Mucosa of stomach (tissue), 1 donor: ENCODE measurements around the gene DIS3L2.

Experiments used
- H3K27me3 ChIP-seq: one replicate; pipeline ENCODE4 v1.7.0; 2013; ENCODE audit warnings: mild to moderate bottlenecking, low read length; ENCODE audit not compliant: control insufficient read depth, insufficient read depth
- H3K36me3 ChIP-seq: one replicate; pipeline ENCODE4 v1.7.0; 2013; ENCODE audit warnings: low read length; ENCODE audit not compliant: control insufficient read depth, insufficient read depth
- H3K4me1 ChIP-seq: one replicate; pipeline ENCODE4 v1.7.0; 2013; ENCODE audit warnings: mild to moderate bottlenecking, low read length; ENCODE audit not compliant: control insufficient read depth, insufficient read depth
- H3K4me3 ChIP-seq: one replicate; pipeline ENCODE4 v1.7.0; 2013; ENCODE audit warnings: low read length
- H3K9ac ChIP-seq: one replicate; pipeline ENCODE4 v1.7.0; 2013; ENCODE audit warnings: mild to moderate bottlenecking, low read length, moderate library complexity
- H3K9me3 ChIP-seq: one replicate; pipeline ENCODE4 v1.7.0; 2013; ENCODE audit warnings: mild to moderate bottlenecking, low read length, moderate library complexity; ENCODE audit not compliant: control insufficient read depth
- donor health status: Pancreatic carcinoma.

Gene DIS3L2

DNA sequence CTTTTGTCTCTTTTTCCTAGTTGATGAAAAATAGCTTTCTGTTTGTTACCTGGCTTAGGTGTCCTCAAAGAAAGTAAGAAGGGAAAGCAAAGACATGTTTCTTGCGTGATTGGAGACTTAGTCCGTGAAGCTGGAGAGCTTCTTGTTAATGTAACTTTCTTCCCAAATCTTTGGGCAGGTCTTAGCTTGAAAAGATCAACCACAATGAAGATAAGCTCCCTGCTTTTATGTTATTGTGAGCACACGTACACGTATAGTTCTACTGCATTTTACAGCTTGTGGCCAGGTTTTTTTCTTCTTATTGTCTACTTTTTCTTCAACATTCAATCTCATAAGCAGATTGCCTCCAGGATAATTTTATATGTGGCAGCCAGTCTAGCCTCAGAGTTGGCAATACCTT is 99.8 kb downstream of the DIS3L2 start:
- Histone ChIP-seq H3K4me3 (no peak overlapping the region), H3K4me1 (no peaks in the 10 kb centered on the region), H3K9ac (no peak overlapping the region), H3K27me3 (no peaks in the 10 kb centered on the region), H3K9me3 (no peaks in the 10 kb centered on the region), H3K36me3 (no peaks in the 10 kb centered on the region)

- no peaks in the 10 kb centered on the region for H3K9me3 ChIP-seq
- H3K36me3 ChIP-seq = no peaks in the 10 kb centered on the region
- no peak overlapping the region for H3K9ac ChIP-seq
- no peak overlapping the region for H3K4me3 ChIP-seq
- no peaks in the 10 kb centered on the region for H3K27me3 ChIP-seq
- H3K4me1 ChIP-seq = peaks cover 11% of the 10 kb centered on the region
These were observed 111.5 kb downstream of the DIS3L2 start for GRCh38 chr2:232073026-232073425.

- peaks cover 11% of the 10 kb centered on the region for H3K4me1 ChIP-seq
- H3K27me3 ChIP-seq = no peaks in the 10 kb centered on the region
- H3K9me3 ChIP-seq = no peaks in the 10 kb centered on the region
- no peak overlapping the region for H3K4me3 ChIP-seq
- no peak overlapping the region for H3K9ac ChIP-seq
- H3K36me3 ChIP-seq = no peaks in the 10 kb centered on the region
These were observed 112.2 kb downstream of the DIS3L2 start for GRCh38 chr2:232073699-232074098.

GRCh38 chr2:232075080-232075479 is 113.6 kb downstream of the DIS3L2 start:
- H3K27me3 ChIP-seq = no peaks in the 10 kb centered on the region
- H3K9me3 ChIP-seq = no peaks in the 10 kb centered on the region
- no peaks in the 10 kb centered on the region for H3K36me3 ChIP-seq
- peaks cover 11% of the 10 kb centered on the region for H3K4me1 ChIP-seq
- H3K4me3 ChIP-seq = no peak overlapping the region
- no peak overlapping the region for H3K9ac ChIP-seq

DNA sequence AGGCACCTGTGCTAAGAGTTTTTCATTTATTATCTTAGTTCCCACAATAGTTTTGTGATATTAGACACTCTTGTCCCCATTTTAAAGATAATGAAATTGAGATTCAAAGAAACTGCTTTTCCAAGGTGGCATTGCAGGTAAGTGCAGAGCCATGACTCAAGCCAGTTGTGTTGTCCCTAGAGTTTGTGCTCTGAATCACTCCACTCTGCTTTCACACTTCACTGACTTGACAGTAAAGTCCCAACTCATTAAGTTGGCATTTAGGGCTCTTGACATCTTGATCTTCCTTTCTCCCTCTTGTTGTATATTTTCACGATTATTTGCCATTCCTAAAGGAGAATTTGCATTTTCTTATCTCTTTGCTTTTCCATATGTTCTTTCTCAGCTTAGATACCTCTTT is 114.3 kb downstream of the DIS3L2 start:
- Histone ChIP-seq H3K9ac (no peak overlapping the region), H3K4me3 (no peak overlapping the region), H3K9me3 (no peaks in the 10 kb centered on the region), H3K27me3 (no peaks in the 10 kb centered on the region), H3K36me3 (no peaks in the 10 kb centered on the region), H3K4me1 (peaks cover 11% of the 10 kb centered on the region)

- H3K36me3 ChIP-seq = no peaks in the 10 kb centered on the region
- no peak overlapping the region for H3K4me3 ChIP-seq
- H3K9ac ChIP-seq = no peak overlapping the region
- no peaks in the 10 kb centered on the region for H3K27me3 ChIP-seq
- peaks cover 11% of the 10 kb centered on the region for H3K4me1 ChIP-seq
- H3K9me3 ChIP-seq = no peaks in the 10 kb centered on the region
These were observed 114.8 kb downstream of the DIS3L2 start for GRCh38 chr2:232076272-232076671.

DNA sequence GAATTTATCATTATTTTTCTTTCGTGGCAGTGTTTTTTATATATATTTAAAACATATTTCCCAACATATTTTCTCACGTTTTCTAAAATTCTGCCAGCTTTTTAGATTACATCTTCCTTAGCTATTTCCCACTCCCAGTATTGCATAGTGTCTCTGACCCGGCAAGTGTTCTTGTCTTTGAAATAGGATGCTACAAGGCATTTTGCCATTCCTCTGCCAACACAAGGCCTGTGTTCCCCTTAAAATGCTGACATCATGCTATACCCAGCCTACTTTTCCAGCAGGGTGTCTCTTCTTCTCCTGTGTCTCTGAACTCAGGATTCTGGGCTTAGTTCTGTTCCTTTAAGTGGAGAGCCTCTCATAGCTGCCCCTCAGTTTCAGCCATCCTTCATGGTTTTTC is 115.2 kb downstream of the DIS3L2 start:
- H3K36me3 ChIP-seq = no peaks in the 10 kb centered on the region
- H3K9ac ChIP-seq = no peak overlapping the region
- H3K4me3 ChIP-seq = no peak overlapping the region
- H3K27me3 ChIP-seq = no peaks in the 10 kb centered on the region
- H3K9me3 ChIP-seq = no peaks in the 10 kb centered on the region
- peaks cover 11% of the 10 kb centered on the region for H3K4me1 ChIP-seq

DNA sequence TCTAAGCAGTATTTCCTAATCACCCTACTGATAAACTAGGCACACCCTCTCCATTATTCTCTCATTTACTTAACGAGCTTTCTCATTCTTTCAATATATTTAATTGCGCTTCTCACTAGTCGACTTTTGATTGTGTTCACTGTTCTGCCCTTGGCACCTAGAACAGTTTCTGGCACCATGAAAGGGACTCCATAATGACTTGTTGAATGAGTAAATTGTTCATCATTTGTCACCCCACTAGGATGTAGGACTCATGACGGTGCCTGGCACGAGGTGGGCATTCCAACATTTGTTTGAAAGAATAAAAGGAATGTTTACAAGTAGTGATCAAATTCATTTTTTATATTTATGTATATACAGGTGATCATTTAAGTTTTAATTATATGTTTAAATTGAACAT is 123.7 kb downstream of the DIS3L2 start:
- no peak overlapping the region for H3K4me3 ChIP-seq
- H3K27me3 ChIP-seq = no peaks in the 10 kb centered on the region
- H3K4me1 ChIP-seq = no peaks in the 10 kb centered on the region
- no peaks in the 10 kb centered on the region for H3K36me3 ChIP-seq
- peaks cover 4% of the 10 kb centered on the region for H3K9me3 ChIP-seq
- H3K9ac ChIP-seq = no peak overlapping the region

- Histone ChIP-seq H3K9me3 (peaks cover 4% of the 10 kb centered on the region), H3K4me3 (no peak overlapping the region), H3K27me3 (no peaks in the 10 kb centered on the region), H3K36me3 (no peaks in the 10 kb centered on the region), H3K9ac (no peak overlapping the region), H3K4me1 (no peaks in the 10 kb centered on the region)
These were observed 124.4 kb downstream of the DIS3L2 start for GRCh38 chr2:232085826-232086425.

DNA sequence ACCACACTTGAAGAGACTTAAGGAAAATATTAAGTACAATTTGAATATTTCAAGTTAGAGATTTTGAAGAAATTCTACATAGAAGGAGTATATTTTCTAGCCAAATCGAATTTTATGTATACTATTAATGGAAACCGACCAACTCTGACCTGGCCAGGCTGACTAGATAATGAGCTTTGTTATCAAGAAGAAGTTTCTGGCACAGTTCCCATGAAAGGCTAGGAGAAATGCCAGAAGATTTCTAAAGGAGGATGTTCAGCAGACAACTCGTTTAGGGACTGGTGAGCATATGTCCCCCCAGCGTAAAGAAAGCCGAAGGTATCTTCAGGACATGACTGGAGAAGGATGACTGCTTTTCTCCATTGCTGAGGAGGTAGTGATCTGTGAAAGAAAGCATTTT is 127.3 kb downstream of the DIS3L2 start:
- Histone ChIP-seq H3K4me1 (no peaks in the 10 kb centered on the region), H3K36me3 (no peaks in the 10 kb centered on the region), H3K9me3 (no peaks in the 10 kb centered on the region), H3K4me3 (no peak overlapping the region), H3K9ac (no peak overlapping the region), H3K27me3 (no peaks in the 10 kb centered on the region)

DNA sequence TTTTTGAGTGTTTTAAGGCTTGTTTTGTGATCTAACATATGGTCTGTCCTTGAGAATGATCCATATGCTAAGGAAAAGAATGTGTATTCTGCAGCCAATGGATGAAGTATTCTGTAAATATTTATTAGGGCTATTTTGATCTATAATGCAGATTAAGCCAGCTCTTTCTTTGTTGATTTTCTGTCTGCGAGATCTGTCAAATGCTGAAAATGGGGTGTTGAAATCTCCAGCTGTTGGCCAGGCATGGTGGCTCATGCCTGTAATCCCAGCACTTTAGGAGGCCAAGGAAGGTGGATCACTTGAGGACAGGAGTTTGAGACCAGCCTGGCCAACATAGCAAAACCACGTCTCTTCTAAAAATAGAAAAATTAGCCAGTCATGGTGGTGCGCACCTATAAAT is 132.7 kb downstream of the DIS3L2 start:
- Histone ChIP-seq H3K27me3 (no peaks in the 10 kb centered on the region), H3K4me1 (no peaks in the 10 kb centered on the region), H3K9me3 (no peaks in the 10 kb centered on the region), H3K9ac (no peak overlapping the region), H3K4me3 (no peak overlapping the region), H3K36me3 (no peaks in the 10 kb centered on the region)

DNA sequence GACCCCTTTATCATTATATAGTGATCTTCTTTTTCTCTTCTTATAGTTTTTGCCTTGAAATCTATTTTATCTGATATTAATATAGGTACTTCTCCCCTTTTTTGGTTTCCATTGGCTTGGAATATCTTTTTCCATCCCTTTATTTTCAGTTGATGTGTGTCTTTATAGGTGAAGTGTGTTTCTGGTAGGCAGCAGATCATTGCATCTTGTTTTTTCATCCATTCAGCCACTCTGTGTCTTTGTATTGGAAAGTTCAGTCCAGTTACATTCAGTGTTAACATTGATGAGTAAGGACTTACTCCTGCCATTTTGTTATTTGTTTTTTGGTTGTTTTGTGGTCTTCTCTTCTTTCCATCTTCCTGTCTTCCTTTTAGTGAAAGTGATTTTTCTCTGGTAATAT is 133.4 kb downstream of the DIS3L2 start:
- Histone ChIP-seq H3K9ac (no peak overlapping the region), H3K9me3 (no peaks in the 10 kb centered on the region), H3K4me1 (no peaks in the 10 kb centered on the region), H3K4me3 (no peak overlapping the region), H3K27me3 (no peaks in the 10 kb centered on the region), H3K36me3 (no peaks in the 10 kb centered on the region)

GRCh38 chr2:232097260-232097659 is 135.7 kb downstream of the DIS3L2 start:
- Histone ChIP-seq H3K36me3 (no peaks in the 10 kb centered on the region), H3K4me1 (no peaks in the 10 kb centered on the region), H3K4me3 (no peak overlapping the region), H3K9ac (no peak overlapping the region), H3K9me3 (no peaks in the 10 kb centered on the region), H3K27me3 (no peaks in the 10 kb centered on the region)
